Measurements from ENCODE around the gene ADAMTSL1.

Gene ADAMTSL1

DNA sequence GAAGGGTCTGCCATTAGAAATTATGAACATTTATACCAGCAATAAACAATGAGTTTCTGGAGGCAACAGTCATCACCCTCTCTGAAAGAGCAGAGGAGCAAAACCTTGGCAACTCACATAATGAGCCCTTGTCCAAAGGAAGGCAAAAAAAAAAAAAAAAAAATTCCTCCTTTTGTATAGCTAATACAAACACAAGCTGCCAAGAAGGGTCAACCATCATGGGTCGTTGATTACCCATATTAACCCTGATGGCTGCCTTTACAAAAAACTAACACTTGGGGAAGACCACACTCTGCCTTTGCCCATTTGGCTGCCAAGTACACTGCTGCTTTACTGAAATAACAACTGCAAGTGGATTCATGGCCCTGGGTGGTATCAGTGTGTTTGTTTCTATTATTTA is 272.7 kb downstream of the ADAMTSL1 start:
- ChIA-PET POLR2A (ENCODE audit: low non-redundant PET) (no interaction called here), CTCF (no interaction called here)
- TF ChIP-seq, protein P1, sequence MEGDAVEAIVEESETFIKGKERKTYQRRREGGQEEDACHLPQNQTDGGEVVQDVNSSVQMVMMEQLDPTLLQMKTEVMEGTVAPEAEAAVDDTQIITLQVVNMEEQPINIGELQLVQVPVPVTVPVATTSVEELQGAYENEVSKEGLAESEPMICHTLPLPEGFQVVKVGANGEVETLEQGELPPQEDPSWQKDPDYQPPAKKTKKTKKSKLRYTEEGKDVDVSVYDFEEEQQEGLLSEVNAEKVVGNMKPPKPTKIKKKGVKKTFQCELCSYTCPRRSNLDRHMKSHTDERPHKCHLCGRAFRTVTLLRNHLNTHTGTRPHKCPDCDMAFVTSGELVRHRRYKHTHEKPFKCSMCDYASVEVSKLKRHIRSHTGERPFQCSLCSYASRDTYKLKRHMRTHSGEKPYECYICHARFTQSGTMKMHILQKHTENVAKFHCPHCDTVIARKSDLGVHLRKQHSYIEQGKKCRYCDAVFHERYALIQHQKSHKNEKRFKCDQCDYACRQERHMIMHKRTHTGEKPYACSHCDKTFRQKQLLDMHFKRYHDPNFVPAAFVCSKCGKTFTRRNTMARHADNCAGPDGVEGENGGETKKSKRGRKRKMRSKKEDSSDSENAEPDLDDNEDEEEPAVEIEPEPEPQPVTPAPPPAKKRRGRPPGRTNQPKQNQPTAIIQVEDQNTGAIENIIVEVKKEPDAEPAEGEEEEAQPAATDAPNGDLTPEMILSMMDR (conservative IDR thresholded peaks at IDR 0.05; ENCODE audit: low read depth) = no peak
- DNase-seq (ENCODE audit: low spot score) = no peak
- no peak overlapping the region for H3K27ac ChIP-seq

DNA sequence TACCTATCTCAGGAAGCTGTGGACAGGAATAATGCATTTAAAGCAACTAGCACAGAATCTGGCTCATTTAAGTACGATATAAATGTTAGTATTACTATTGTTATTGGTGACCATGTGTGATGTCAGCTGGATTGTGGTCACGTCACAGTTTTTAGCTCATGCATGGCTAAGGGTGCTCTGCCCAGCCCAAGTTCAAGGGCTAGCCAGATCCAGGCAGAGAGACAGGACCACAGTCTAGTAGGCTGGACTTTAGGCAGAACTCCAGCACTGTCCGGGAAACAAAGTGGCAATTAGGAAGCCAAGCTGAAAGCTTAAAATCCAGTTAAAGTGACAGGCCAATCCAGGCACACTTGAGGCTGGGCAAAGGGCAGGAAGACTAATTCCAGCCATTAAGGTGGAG is 273.6 kb downstream of the ADAMTSL1 start:
- TF ChIP-seq, protein P1 (conservative IDR thresholded peaks at IDR 0.05; ENCODE audit: low read depth) = no peak
- CTCF ChIA-PET = no interaction called here

DNA sequence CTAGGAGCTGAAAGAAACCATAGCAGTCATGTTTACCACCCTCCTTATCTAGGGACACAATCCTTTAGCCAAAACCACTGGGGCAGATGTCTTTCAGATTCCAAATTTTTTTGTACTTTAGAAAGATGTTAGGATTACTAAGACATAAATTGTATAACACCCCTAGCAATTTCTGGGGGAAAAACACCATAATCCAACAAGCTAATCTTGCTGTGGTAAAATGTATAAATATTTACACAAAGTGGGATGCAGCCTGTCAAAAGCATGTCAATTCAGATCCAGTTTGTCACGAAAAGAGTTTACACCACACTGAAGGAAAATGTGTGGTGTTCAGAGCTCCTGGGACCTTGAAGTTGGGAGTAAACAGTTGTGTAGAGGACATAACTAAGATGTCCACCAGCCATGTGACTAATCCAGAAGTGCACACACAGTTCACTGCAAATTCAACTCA is 274.3 kb downstream of the ADAMTSL1 start:
- ChIA-PET POLR2A (ENCODE audit: low non-redundant PET) (no interaction called here), CTCF (interaction anchor here (0.6 kb wide), 1 partner anchor 1450 kb away, joined by 3 read pairs; no protein-coding TSS in a partner anchor)
- H3K27ac ChIP-seq = no peak overlapping the region
- TF ChIP-seq, protein P1 (conservative IDR thresholded peaks at IDR 0.05; ENCODE audit: low read depth) = no peak
- DNase-seq (ENCODE audit: low spot score) = no peak

More for the DNA sequence above, 273.6 kb downstream of the ADAMTSL1 start:
- H3K27ac ChIP-seq = no peak overlapping the region
- POLR2A ChIA-PET (ENCODE audit: low non-redundant PET) = no interaction called here
- DNase-seq (ENCODE audit: low spot score) = no peak

- ChIA-PET CTCF (no interaction called here), POLR2A (ENCODE audit: low non-redundant PET) (no interaction called here)
- no peak for DNase-seq (ENCODE audit: low spot score)
- no peak overlapping the region for H3K27ac ChIP-seq
- TF ChIP-seq, protein P1 (conservative IDR thresholded peaks at IDR 0.05; ENCODE audit: low read depth) = no peak
Observed at GRCh38 chr9:18749711-18750110, 275.8 kb downstream of the ADAMTSL1 start.

DNA sequence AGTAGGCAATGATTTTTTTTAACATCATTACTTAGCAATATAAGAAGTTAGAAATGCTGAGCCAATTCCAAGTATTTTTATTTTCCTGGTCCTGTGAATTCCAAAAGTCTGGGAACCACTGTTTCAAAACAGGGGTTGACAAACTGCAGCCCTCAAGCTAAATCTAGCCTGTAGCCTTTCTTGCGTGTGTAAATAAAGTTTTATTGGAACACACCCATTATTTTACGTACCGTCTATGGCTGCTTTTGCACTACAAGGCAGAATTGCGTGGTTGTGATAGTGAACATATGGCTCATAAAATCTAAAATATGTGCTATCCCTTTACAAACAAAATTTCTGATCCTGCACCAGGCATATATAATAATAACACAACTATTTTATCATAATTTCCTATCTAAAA is 280.0 kb downstream of the ADAMTSL1 start:
- CTCF ChIA-PET = no interaction called here
- TF ChIP-seq, protein P1 (conservative IDR thresholded peaks at IDR 0.05; ENCODE audit: low read depth) = no peak
- POLR2A ChIA-PET (ENCODE audit: low non-redundant PET) = no interaction called here
- no peak for DNase-seq (ENCODE audit: low spot score)
- H3K27ac ChIP-seq = no peak overlapping the region

DNA sequence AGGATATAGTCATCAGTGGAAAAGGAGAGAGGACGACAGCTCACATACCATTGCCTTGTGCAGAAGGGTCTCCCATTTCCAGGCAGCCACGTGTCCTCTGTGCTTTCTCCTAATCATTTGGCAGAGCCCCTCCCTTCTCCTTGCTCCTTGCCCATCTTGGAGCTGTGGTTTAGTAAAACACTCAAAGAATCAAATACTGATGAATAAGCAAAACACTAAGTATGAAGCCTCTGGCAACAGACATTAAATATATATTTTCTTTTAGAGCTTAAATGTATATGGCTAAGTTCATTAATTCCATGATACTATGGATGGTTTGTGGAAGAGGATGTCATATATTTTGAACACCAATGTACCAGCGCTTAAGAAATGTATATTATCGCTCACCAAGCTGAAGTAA is 280.6 kb downstream of the ADAMTSL1 start:
- POLR2A ChIA-PET (ENCODE audit: low non-redundant PET) = interaction anchor here (0.6 kb wide), 1 partner anchor 15 kb away, joined by 4 read pairs; no protein-coding TSS in a partner anchor
- no peak for DNase-seq (ENCODE audit: low spot score)
- CTCF ChIA-PET = interaction anchor here (0.6 kb wide), 1 partner anchor 499 kb away, joined by 5 read pairs; no protein-coding TSS in a partner anchor
- H3K27ac ChIP-seq = no peak overlapping the region
- TF ChIP-seq, protein P1 (conservative IDR thresholded peaks at IDR 0.05; ENCODE audit: low read depth) = no peak

Data from RWPE1 (cell line).